ENCODE measurements around the gene DDA1.

GRCh38 chr19:17264641-17264979 lies 44.8 kb upstream of the DDA1 start, which contains the start of gene USHBP1:
- TF ChIP-seq MYC (IDR thresholded peaks at IDR 0.05; ENCODE audit: low read depth, low read length) (no peak), POLR2A (IDR thresholded peaks at IDR 0.05; ENCODE audit: extremely low read depth, insufficient read length) (no peak), CTCF (IDR thresholded peaks at IDR 0.05; ENCODE audit: low read depth, low read length) (no peak)
